Thyroid gland (tissue), 4 donors: ENCODE results near the gene CSRP2.

ENCODE experiments used
- POLR2A ChIP-seq, 2 donors: fragments of 450-650 bp; IDR thresholded peaks; one replicate each; pipeline ENCODE4 v1.6.1; 2017; ENCODE audit warnings: antibody characterized with exemption in 2 of 2, mild to moderate bottlenecking in 2 of 2, moderate library complexity in 1 of 2
- TF ChIP-seq, protein P1 (sequence below), 6 experiments: fragments of 200-600 bp in 3 of 6; fragments of 450-650 bp in 3 of 6; sonication (generic) in 3 of 6; IDR thresholded peaks; one replicate each; pipeline ENCODE4 v1.5.1; 2016 to 2019; ENCODE audit warnings: antibody characterized with exemption in 6 of 6, mild to moderate bottlenecking in 2 of 6, inconsistent platforms in 1 of 6, moderate library complexity in 1 of 6

DNA sequence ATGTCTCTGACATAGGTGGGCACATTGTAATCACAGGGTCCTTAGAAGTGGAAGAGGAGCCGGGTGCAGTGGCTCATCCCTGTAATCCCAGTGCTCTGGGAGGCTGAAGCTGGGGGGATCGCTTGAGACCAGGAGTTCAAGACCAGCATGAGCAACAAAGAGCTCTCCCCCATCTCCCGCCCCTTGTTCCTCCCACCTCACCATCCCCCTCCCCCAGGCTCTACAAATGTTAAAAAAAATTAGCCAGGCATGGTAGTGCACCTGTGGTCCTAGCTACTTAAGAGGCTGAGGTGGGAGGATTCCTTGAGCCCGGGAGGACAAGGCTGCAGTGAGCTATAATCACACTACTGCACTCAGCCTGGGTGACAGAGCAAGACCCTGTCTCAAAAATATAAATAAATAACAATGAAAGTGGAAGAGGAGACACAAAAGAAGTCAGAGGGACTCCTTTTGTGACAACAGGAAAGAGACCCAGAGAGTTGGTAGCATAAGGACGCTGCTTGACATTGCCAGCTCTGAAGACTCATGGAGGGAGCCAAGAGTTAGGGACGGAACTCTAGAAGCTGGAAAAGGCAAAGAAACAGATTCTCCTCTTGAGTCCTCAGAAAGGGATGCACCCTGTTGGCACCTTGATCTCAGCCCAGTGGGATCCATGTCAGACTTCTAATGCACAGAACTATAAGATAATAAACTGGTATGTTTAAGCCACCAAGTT lies 29.6 kb upstream of the CSRP2 start:
- TF ChIP-seq, protein P1, sequence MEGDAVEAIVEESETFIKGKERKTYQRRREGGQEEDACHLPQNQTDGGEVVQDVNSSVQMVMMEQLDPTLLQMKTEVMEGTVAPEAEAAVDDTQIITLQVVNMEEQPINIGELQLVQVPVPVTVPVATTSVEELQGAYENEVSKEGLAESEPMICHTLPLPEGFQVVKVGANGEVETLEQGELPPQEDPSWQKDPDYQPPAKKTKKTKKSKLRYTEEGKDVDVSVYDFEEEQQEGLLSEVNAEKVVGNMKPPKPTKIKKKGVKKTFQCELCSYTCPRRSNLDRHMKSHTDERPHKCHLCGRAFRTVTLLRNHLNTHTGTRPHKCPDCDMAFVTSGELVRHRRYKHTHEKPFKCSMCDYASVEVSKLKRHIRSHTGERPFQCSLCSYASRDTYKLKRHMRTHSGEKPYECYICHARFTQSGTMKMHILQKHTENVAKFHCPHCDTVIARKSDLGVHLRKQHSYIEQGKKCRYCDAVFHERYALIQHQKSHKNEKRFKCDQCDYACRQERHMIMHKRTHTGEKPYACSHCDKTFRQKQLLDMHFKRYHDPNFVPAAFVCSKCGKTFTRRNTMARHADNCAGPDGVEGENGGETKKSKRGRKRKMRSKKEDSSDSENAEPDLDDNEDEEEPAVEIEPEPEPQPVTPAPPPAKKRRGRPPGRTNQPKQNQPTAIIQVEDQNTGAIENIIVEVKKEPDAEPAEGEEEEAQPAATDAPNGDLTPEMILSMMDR (IDR thresholded peaks at IDR 0.05) = no peak
- no peak for TF ChIP-seq POLR2A (IDR thresholded peaks at IDR 0.05)
